GM18520 (cell line): ENCODE results near the gene MINK1.
"Not testable (repeated sequence)": the region's sequence is repeated elsewhere in the genome, so short reads cannot be mapped to it uniquely, and the experiment has no call there.

Source experiments
- ATAC-seq: cut with Tn5 transposase; IDR thresholded peaks from one replicate; pipeline ENCODE4 v1.9.1; 2021; ENCODE audit not compliant: unreplicated experiment

MINK1 gene

DNA sequence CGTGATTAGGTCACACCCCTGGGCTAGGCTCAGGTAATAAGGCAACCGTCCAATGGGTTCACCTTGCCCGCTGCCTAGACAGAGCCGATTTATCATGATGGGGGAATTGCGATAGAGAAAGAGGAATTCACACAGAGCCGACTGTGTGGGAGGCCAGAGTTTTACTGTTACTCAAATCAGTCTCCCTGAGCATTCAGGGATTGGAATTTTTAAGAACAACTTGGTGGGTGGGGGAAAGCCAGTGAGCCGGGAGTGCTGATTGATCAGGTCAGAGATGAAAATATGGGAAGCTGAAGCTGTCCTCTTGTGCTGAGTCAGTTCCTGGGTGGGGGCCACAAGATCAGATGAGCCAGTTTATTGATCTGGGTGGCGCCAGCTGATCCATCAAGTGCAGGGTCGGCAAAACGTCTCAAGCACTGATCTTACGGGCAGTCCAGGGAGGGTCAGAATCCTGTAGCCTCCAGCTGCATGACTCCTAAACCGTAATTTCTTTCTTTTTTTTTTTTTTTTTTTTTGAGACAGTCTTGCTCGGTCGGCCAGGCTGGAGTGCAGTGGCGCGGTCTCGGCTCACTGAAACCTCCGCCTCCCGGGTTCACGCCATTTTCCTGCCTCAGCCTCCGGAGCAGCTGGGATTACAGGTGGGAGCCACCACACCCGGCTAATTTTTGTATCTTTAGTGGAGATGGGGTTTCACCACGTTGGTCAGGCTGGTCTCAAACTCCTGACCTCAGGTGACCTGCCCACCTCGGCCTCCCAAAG lies 93.6 kb downstream of the MINK1 start:
- not testable (repeated sequence) for ATAC-seq

DNA sequence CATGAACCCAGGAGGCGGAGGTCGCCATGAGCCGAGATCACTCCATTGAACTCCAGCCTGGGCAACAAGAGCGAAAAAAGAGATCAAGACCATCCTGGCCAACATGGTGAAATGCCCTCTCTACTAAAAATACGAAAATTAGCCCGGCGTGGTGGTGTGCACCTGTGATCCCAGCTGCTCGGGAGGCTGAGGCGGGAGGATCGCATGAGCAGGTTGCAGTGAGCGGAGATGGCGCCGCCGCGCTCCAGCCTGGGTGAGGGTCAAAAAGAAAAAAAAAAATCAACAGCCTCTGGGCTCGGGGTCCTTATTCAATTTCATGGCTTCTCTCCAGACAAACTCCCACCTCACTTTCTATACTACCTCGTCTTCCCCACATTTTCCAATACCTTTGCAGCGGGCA lies 95.7 kb downstream of the MINK1 start:
- no peak for ATAC-seq

DNA sequence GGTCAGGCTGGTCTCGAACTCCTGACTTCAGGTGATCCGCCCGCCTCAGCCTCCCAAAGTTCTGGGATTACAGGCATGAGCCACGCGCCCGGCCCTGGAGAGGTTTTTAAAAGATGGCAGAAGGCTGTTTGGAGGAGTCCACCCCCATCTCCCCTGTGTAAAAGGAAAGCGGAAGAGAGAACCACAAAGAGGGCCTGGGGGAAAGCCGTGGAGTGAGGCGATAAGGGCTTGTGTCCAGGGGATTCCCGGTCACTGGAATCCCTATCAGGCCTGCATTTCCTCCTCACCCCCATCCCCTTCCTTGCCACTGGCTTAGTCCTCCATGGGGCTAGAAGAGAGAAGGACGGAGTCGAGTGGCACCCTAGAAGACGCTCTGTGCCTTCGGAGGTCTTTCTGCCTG lies 98.8 kb downstream of the MINK1 start, which contains the start of gene GP1BA:
GP1BA (plus strand) TSS at position 315 of the 400 bp plus-strand sequence. CDS start 328 bp downstream, outside the sequence.
- no peak for ATAC-seq

DNA sequence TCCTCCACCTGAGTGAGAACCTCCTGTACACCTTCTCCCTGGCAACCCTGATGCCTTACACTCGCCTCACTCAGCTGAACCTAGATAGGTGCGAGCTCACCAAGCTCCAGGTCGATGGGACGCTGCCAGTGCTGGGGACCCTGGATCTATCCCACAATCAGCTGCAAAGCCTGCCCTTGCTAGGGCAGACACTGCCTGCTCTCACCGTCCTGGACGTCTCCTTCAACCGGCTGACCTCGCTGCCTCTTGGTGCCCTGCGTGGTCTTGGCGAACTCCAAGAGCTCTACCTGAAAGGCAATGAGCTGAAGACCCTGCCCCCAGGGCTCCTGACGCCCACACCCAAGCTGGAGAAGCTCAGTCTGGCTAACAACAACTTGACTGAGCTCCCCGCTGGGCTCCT lies 99.6 kb downstream of the MINK1 start:
- ATAC-seq = no peak

DNA sequence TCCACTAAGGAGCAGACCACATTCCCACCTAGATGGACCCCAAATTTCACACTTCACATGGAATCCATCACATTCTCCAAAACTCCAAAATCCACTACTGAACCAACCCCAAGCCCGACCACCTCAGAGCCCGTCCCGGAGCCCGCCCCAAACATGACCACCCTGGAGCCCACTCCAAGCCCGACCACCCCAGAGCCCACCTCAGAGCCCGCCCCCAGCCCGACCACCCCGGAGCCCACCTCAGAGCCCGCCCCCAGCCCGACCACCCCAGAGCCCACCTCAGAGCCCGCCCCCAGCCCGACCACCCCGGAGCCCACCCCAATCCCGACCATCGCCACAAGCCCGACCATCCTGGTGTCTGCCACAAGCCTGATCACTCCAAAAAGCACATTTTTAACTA lies 100.5 kb downstream of the MINK1 start:
- no peak for ATAC-seq

DNA sequence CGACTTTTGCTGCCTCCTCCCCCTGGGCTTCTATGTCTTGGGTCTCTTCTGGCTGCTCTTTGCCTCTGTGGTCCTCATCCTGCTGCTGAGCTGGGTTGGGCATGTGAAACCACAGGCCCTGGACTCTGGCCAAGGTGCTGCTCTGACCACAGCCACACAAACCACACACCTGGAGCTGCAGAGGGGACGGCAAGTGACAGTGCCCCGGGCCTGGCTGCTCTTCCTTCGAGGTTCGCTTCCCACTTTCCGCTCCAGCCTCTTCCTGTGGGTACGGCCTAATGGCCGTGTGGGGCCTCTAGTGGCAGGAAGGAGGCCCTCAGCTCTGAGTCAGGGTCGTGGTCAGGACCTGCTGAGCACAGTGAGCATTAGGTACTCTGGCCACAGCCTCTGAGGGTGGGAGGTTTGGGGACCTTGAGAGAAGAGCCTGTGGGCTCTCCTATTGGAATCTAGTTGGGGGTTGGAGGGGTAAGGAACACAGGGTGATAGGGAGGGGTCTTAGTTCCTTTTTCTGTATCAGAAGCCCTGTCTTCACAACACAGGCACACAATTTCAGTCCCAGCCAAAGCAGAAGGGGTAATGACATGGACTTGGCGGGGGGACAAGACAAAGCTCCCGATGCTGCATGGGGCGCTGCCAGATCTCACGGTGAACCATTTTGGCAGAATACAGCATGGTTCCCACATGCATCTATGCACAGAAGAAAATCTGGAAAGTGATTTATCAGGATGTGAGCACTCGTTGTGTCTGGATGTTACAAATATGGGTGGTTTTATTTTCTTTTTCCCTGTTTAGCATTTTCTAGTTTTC lies 101.2 kb downstream of the MINK1 start:
- no peak for ATAC-seq

DNA sequence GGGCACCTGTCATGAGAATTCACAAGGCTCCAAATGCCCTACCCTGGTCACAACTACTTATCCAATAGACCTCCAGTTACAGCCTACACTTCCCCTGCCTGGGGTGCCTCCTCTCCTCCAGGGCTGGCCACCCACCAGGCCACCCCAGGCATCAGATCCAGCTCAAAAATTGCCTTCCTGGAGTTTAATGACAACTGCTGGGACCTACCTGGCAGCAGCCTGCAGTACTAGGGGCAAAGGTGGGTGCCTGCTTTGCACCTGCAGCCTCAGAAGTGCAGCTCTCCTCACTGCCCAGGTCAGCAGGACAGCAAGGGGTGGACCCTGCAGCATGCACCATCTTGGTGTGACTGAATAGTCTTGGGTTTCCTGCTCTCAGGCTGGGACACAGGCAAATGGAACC lies 102.5 kb downstream of the MINK1 start:
- no peak for ATAC-seq

DNA sequence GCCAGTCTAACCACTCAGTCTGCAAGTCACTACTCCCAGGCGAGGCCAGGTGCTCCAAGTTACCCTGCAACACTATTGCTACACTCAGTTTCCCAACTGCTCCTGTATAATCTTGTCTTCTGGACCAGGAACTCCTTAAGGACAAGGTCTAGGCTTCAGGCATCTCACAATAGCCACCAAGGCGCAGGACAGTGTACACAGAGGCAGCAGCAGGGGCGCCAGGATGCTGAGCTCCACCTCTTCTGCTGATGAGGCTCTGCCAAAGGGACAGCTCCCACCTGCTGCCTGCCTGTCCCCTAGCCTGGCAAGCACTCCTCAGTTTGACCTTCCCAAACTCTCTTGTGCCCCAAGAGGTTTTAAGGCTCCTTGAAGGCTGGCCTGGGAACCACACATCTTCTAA lies 103.3 kb downstream of the MINK1 start:
- no peak for ATAC-seq

DNA sequence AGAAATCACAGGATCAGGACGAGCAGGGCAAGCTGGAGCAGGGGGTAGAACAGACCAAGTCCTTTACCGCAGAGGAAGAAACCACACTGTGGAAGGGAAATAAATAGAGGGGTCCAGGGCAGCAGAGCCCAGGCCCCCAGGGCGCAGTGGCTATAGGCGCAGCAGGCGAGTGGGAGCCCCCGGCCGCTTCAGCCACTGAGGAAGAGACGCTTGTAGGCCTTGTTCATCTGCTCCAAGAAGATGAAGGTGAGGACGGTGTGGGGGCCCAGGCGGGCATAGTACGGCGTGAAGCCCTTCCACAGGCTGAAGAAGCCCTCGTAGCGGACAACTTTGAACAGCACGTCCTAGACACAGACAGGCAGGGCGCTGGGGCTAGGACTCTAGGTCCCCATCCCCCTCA lies 104.4 kb downstream of the MINK1 start:
- no peak for ATAC-seq

DNA sequence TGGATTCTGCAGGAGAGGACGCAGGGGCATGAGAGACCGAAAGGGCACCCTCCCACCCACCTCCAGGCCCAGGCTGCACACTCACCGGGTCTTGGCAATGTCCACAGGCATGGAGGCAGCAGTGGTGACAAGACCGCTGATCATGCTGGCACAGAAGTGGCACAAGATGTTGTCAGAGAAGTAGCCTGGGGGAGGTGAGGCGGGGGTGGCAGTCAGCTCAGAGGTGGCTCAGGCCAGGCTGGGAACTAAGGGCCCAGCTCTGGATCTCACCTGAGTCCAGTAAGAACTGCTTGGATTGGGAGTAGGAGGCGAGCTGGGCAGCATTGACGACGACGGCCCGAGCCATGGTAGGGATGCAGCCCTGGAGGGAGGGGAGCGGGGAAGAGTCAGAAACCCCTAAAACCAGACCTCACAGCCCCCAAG lies 104.9 kb downstream of the MINK1 start:
- no peak for ATAC-seq

DNA sequence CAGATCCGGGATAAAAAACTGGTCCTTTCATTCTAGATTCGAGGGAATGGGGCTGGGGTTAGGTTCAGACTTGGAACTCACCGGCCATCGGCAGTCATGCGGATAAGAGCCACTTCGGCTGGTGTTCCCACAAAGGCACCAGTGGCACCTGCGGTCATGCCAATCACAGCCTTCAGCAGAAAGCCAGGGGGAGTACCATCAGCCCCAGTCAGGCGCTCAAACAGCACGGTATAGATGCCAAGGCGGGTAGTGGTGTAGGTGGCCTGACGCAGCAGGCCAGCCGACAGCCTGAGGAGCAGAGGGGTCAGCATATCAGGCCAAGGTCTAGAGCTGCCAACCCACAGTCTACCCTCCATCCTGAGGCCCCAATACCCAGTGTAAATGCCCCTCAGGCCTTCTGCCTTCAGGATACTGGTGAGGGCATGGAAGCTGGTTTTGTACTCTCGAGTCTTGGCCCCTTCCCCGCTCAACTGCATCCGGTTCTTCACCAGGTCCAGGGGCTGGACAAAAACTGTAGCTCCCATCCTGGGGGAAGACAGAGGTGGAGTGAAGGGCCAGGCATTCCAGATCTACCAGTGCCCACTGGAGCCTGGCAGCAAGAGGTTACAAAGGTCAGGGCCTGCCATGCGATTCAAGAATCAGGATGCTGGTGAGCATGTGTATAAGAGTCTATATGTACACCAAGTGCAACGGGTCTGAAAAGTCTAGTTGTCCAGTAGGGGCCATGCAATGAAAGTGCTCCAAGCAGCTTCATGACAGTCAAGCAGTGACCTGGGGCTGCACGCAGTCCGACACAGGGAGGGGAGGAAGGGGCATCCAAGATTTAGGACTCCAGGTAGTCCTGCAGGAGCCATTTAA lies 105.8 kb downstream of the MINK1 start:
- no peak for ATAC-seq

DNA sequence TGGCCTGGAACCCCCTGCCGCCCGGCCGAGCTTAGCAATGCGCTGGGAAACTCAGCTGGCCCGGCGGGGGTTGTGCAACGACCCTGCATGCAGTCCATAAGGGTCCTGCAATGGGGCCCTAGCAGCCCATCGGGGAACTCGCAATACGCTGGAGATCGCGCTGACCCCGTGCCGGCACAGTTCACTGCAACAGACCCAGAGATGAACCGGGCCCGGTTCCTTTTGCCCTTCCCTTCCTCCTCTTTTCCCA lies 106.3 kb downstream of the MINK1 start:
- ATAC-seq = peak; percentile 6

DNA sequence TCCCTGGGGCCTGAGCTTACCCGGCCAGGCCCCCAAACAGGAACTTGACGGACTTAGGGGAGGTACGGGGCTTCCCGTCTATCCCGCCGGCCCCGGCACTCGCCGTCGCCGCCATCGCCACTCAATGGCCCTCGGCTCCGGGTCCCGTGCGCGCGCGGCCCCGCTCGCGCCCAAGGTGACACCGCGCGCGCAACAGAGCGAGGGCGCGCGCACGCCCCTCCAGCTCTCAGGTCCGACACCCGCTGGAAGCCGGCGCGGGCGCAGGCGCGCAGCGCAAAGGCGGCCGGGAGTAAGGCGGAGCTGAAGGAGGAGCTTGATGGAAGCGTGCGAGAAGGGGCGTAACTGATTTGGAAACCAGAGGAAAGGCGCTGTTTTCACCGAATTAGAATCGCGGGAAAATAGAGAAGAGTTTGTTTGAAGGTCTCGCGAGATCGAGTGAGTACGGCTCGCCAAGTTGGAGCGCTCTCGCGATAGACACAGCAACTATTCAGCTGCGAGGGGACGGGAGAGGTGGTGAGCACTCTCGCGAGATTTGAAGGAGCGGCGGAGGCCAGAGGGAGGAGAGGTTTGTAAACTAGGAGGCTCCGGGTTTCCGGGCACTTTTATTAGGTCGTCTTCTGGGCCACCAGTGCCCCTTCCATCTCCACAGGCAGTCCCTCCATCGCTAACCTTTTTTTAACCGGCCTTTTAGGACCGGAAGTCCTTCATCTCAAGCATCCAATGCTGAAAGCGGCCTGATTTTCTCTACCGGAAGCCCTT lies 106.8 kb downstream of the MINK1 start, which contains the start of the genes RNF167 and SLC25A11:
RNF167 (plus strand) TSS at position 473 of the 759 bp plus-strand sequence. CDS start 642 bp downstream, outside the sequence.
SLC25A11 (minus strand) TSS at position 251 of the 759 bp plus-strand sequence; CDS start at position 115, 136 bp downstream.
- peak; percentile 76 for ATAC-seq

DNA sequence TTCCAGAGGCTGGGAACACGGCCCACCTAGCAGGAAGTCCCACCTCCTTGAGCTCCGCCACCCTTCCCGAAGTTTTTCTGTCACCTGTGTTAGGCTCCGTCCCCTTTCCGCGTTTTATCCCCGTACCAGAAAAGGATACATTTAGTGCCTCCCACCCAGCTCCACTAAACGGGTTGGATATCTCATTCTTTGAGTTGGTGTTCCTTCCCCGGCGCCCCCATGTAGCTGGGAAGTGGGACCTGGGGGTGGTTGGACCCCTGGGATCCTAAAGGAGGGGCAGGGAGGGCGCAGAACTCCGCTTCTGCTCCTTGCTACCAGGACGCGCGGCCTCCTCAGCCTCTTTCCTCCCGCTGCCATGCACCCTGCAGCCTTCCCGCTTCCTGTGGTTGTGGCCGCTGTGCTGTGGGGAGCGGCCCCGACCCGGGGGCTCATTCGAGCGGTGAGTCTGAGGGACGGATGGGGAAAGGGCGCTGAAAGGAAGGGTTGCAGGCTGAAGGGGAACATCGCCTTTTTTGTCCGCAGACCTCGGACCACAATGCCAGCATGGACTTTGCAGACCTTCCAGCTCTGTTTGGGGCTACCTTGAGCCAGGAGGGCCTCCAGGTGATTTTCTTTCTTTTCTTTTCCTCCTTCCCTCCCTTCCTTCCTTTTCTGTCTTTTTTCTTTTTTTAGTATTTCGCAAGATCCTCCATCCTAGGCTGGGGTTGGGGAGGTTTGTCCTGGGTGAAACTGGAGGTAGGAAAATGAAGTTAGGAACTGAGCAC lies 107.6 kb downstream of the MINK1 start:
- no peak for ATAC-seq

DNA sequence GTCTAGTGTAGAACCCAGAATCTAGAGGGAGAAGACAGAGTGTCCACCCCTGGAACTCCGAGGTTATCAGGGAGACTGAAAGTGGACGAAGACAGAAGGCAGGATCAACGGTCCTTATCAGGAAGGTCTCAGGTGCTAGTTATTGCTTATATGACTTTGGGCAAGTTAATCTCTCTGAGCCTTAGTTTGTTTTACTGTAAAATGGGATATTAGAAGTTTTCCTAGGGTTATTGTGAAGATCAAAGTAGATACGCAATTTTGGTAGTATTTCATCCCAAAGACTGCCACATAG lies 108.1 kb downstream of the MINK1 start:
- ATAC-seq = no peak

DNA sequence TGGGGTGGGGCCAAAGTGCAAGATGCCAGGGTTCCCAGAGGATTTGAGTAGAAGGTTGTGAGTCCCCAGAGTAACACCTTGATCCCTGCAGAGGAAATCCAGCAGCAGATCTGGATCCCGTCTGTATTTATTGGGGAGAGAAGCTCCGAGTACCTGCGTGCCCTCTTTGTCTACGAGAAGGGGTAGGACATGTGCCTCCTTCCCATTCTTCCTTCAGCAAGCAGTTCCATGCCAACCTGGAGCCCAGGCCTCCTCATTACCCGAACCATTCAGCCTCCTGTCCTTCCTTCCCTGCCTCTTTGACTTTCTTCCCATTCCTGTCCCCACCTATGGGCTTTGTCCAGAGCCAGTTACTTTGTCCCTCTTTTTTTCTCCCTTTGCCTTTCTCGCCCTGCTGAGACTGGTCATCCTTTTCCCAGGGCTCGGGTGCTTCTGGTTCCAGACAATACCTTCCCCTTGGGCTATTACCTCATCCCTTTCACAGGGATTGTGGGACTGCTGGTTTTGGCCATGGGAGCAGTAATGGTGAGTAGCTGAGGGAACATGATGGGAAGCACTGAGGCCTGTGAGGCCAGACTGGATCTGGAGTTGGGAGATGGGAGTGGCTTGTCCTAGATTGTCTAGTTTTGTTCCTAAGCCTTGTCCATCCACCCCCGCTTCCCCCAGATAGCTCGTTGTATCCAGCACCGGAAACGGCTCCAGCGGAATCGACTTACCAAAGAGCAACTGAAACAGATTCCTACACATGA lies 109.8 kb downstream of the MINK1 start:
- no peak for ATAC-seq

DNA sequence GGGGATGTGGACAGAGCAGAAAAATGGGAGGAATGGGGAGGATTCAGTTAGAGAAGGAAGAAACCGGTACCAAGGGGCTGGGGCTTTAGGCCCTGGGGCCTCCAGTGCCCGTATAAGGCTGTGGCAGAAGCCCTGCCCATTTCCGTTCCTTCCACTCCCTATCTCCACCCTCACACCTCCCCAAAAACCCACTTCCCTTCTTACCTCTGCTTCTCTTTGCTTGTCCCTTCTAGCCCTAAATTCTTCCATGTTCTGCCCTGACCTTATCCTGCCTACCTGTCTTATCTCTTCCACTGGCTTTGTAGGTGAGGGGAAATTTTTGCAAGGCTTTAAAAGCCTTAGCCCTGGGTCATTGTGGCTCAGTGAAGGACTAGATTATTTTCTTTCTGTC lies 111.0 kb downstream of the MINK1 start:
- ATAC-seq = no peak

DNA sequence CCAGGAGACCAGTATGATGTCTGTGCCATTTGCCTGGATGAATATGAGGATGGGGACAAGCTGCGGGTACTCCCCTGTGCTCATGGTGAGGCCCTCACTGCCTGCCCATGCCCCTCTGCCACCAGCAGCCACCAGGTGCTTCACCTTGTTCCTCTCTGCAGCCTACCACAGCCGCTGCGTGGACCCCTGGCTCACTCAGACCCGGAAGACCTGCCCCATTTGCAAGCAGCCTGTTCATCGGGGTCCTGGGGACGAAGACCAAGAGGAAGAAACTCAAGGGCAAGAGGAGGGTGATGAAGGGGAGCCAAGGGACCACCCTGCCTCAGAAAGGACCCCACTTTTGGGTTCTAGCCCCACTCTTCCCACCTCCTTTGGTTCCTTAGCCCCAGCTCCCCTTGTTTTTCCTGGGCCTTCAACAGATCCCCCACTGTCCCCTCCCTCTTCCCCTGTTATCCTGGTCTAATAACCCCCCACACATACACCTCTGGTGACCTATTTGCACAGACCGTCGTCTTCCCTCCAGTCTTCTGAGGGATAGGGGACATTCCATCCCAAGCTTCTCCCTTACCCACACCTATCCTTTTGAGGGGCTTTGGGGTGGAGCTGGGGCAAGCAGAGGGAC lies 111.5 kb downstream of the MINK1 start:
- ATAC-seq = no peak
